Activated naive CD4-positive, alpha-beta T cell treated with anti-CD3 and anti-CD28 coated beads, Interleukin-2, amount 50 U/mL, for 24 hours (primary cell): ENCODE data around the gene ZNF764.

ENCODE experiments used
- H3K27ac Mint-ChIP-seq: one replicate; pipeline ENCODE4 v1.8.0; 2021; ENCODE audit warnings: mild to moderate bottlenecking, mixed read lengths
- H3K27me3 Mint-ChIP-seq: one replicate; pipeline ENCODE4 v1.8.0; 2021; ENCODE audit warnings: mixed read lengths
- H3K36me3 Mint-ChIP-seq: one replicate; pipeline ENCODE4 v1.8.0; 2021; ENCODE audit warnings: mixed read lengths
- H3K4me1 Mint-ChIP-seq: one replicate; pipeline ENCODE4 v1.8.0; 2021; ENCODE audit warnings: mixed read lengths
- H3K4me3 Mint-ChIP-seq: one replicate; pipeline ENCODE4 v1.8.0; 2021; ENCODE audit warnings: mild to moderate bottlenecking, mixed read lengths
- H3K9me3 Mint-ChIP-seq: one replicate; pipeline ENCODE4 v1.8.0; 2021; ENCODE audit warnings: mixed read lengths

The ZNF764 gene

DNA sequence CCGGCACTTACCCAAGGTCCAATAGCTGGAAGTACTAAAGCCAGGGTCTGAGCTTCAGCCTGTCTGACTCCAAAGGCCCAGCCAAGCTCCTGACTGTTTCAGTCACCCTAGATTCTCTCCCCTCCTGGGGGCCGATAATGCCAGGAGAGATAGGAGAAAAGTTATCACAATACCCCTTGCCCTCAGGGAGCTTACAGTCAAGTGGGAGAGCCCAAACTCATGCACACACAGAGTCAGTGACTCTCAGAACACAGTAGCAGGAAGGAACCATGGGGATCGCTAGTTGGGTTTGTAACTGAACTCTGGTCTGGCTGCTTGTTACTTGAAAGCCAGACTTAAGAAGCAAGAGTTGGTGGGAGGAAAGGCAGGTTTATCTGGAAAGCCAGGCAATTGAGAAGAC lies 46.7 kb downstream of the ZNF764 start:
- Mint-ChIP-seq H3K27me3 (no peaks in the 10 kb centered on the region), H3K36me3 (peaks cover 31% of the 10 kb centered on the region), H3K27ac (peak overlapping the region; percentile 89), H3K4me1 (no peaks in the 10 kb centered on the region), H3K4me3 (no peak overlapping the region), H3K9me3 (no peaks in the 10 kb centered on the region)

DNA sequence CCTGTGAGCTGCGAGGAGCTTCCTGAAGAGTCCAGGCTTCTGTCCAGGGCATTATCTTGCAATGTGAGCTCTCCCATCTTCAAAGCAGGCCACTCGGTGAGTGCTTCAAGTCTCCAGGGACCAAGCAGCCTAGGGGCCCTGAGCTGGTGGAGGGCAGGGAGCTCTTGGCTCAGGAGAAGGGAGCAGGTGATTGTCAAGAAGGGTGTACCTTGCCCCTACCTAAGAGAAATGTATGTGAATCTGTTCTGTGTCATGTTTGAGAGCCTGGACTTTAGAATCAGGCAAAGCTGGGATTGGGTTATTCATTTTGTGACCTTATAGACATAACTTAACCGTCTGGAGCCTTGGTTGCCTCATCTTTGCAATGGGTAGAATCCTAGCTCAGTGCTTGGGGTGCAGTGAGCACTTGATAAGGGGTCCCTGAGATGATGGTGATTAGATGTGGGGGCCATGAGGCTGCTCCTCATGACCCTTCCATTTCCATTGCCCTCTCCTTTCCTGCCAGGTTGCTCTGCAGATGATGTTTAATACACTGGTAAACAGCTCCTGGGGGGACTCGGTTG lies 47.7 kb downstream of the ZNF764 start:
- Mint-ChIP-seq H3K27ac (peak overlapping the region; percentile 46), H3K4me3 (no peak overlapping the region), H3K9me3 (no peaks in the 10 kb centered on the region), H3K27me3 (no peaks in the 10 kb centered on the region), H3K4me1 (no peaks in the 10 kb centered on the region), H3K36me3 (peaks cover 29% of the 10 kb centered on the region)

DNA sequence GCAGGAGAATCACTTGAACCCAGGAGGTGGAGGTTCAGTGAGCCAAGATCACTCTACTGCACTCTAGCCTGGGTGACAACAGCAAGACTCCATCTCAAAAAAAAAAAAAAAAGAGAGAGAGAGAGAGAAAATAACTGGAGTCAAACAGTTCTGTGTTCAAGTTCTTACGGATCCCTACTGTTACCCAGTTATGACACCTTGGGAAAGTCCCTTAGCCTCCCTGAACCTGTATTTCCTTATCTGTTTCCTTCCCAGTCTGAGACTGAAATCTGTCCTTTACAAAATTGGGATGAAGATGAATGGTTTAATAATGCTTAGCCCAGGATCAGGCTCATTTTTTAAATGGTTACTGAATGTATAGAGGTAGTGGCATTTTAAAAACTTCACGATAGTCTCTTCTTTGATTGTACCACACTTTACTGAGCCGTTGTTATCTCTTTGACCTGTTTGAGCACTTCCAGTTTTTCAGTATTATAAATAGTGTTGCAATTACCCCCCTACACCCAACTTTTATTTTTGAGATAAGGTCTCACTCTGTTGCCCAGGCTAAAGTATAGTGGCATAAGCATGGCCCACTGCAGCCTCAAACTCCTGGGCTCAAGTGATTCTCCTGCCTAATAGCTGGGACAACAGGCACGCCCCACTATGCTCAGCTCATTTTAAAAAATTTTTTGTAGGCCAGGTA lies 49.0 kb downstream of the ZNF764 start:
- Mint-ChIP-seq H3K9me3 (no peaks in the 10 kb centered on the region), H3K27ac (peak overlapping the region; percentile 77), H3K27me3 (no peaks in the 10 kb centered on the region), H3K4me3 (no peak overlapping the region), H3K36me3 (peaks cover 28% of the 10 kb centered on the region), H3K4me1 (no peaks in the 10 kb centered on the region)
